NCI-H2171 (cell line): ENCODE measurements around the gene MOV10.
A peak's percentile ranks its signal among the peaks of the same experiment; 100 is the strongest.

ENCODE experiments used
- DNase-seq: peaks from one replicate; lab custom pipeline; 2025; lab: John Stamatoyannopoulos, UW

Gene MOV10

DNA sequence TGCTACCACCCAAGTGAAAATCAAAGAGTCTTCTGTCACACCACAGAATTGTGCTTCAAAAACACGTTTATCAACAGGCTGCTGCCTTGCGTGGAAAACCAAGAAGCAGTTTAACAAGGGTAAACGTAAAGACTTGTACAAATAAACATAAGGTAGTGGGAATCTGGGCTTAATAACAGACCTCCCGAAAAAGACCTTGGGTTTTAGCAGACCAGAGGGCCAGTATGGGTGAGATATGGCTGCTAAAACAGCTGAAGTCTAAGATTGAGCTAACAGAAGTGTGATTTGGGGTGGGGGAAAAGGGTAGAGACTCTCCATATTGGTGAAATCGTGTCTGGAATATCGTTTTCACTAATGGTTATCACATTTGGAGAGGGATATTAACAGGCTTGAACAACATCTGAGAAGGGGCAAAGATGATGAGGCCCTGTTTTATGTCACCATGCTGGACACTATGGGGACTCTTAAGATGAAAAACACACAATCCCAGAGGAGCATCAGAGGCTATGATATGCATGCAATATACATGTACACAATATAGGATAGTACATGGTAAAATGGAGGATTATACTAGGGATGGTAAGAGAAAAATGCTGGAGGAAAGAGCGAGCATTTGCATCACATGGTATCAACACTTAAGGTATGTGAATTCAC, 1.4 kb downstream of the MOV10 start:
- no peak for DNase-seq

DNA sequence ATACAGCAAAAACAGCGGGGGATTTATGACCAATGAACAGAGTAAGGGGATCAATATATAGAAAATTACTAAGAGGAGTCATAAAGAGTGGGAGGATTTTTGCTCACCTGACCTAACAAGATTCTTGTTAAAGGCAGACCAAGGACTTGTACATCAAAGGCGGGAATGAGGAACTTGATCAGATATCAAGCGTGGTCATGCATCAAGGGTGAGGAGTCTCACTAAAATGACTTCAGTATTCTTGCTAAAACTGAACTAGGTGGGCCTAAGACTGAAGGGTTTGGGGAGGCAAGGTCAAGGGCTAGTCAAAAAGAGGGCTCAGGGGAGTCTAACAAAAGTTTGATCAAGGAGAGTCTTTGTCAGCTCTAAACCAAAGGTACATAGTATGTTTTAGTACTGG, 2.1 kb downstream of the MOV10 start:
- DNase-seq: no peak

DNA sequence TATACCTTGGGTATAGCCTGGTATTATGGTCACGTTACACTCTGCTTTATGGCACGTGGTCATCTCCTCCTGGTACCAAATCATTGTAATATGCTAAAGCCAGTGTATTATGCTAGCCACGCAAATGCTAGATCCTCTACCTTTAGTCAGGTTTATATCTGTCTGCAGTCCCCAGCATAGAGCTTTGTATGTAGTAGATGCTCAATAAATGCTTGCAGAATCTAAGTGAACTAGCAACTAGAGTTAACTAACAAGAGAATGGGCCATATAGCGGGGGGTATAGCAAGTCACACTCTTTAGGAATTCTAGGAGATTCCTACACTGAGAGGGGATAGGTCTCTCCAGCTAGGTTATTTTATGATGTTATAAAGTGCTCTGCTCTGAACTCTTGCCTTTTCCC, 3.0 kb downstream of the MOV10 start:
- DNase-seq: no peak

DNA sequence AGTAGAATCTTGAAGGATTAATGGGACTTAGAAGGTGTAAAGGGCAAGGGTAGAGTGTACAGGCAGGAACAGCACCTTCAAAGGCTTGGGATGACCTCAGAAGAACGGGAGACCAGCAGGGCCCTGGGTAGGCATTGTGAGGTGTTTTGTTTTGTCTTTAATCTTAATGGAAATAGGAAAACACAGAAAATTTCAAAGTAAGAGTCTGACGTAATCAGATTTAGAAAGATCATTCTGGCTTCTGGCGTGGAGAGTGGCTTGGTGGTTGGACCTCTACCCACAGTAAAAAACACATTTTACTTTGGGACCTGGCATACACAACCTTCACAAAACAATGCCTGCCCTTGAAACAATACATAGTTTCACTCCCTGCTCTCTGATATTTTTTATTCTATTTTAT, 4.1 kb downstream of the MOV10 start:
- DNase-seq: no peak

DNA sequence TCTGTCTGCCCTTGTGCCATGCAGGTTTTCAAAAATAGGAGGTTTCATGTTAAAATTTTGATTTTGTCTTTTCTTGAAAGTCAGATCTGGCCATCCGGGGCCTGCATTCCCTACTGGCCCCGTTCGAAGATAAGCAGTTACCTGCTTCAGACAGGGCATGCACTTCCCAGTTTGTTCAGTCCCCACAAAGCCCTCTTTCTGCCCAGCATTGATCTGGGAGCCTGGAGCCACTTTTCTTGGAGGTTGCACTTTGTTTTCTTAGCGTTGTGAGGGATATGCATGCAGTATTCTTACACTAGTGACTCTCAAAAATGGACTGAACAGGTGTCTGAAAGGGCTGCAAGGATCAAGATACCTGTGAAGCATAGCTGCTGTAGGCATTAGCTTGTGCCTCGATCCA, 11.5 kb downstream of the MOV10 start:
- no peak for DNase-seq

DNA sequence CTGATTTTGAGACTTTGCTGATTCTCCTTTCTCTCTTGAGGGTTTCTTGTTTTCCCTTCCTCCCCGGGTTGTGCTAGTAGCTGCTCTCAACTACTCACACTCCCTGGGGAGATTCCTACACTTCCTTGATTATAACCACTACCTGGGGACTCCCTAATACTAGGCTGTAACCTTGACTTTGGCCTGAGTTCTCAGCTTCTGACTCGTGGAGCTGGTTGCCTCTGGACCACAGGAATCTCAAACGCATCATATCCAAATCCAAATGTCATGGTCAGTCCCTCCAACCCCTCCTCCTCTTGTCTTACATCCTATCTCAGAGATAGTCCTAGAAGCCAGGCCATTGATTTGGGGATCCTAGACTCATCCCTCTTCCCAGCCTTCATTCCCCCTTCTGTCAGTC, 12.0 kb downstream of the MOV10 start:
- DNase-seq: no peak

DNA sequence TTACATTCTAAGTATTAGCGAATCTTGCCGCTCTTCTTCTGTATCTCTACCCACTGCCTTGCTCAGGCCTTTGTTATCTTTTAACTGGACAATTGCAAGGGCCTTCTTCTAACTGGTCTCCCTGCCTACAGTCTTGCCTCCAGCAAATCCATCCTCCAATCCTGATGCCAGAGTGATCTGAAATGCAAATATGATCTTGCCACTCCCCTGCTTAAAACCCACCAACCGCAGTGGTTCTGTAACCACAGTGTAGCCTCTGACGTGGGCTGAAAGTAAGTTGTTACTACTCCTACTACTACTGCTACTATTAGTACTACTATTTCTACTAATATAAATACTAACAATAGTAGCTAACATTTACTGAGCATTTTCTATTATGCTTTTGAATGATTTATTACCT, 12.4 kb downstream of the MOV10 start:
- no peak for DNase-seq

DNA sequence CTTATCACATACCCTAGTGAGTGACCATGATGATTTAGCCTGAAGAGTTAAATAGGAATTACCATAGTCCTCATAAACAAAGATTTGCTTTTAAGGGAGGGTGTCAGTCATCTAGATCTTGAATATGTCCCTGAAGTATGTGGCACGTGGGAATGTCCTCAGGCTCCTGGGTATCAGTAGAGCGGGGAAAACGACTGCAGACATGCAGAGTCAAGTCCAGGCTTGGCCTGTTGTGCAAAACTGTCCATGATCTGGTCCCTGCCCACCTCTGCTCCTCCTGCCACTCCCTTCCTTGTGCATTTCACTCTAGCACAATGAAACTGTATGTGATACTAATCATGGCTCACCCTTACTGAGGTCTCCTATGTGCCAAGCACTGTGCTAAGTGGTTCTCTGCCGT, 12.9 kb downstream of the MOV10 start:
- no peak for DNase-seq

DNA sequence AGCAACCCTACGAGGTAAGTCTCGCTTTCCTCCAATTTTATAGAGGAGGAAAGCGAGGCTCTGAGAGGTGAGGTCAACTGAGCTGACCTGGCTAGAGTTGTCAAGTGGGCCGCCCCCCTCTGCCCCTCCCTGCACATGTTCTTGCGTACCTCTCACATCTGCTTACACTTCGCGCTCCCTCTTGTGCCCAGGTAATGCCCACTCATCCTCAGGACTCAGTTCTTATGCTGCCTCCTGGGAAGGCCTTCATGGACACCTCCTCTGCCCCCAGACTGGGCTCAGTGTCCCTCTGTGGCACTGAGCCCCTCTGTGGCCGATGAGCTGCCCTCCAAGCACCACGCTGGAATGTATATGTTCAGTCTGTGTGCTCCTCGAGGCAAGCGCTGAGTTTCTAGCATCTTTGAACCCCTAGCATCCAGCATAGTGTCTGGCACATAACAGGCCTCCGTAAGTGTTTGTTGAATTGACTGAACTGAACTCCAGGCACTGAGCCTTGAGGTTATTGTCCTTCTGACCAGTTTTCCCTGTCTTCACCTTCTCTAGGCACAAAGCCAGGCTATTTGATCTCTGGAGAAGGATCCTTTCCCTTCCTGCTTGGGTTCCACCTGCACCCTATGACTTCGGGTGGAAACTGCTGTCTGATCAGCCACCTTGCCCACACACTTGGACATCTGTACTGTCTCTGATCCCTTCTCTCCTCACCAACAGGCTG, 13.5 kb downstream of the MOV10 start:
- no peak for DNase-seq

DNA sequence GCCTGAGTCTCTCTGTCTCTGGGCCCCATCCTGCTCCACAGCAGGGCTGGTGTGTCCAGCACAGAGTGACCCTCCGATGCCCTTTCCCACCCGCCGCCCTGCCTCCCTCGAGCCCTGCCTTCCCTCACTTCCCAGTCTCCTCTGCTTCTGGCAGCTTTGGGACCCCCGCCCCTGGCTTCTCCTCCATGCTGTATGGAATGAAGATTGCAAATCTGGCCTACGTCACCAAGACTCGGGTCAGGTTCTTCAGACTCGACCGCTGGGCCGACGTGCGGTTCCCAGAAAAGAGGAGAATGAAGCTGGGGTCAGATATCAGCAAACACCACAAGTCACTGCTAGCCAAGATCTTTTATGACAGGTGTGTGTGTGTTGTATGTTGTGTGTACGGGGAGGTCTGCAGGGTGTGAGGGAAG, 14.3 kb downstream of the MOV10 start:
- no peak for DNase-seq

DNA sequence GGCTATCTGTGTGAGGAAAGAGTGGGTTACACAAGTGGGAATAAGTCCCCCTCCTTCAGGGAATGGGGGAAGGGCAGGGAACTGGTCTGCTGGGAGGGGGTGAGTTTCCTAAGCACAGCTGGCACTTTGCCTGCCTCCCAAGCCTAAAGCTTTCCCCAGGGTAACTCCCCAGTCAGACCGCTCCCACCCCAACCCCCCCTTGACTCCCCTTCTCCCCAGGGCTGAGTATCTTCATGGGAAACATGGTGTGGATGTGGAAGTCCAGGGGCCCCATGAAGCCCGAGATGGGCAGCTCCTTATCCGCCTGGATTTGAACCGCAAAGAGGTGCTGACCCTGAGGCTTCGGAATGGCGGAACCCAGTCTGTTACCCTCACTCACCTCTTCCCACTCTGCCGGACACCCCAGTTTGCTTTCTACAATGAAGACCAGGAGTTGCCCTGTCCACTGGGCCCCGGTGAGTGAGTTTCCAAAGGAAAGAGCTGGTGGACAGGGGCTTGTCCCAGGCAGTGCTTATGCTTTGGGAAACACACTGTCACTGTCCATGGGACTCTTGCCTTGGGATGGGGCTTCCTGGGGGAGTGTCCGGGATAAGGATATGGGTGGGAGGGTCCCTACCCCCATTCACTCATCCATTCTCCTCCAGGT, 14.9 kb downstream of the MOV10 start:
- no peak for DNase-seq

DNA sequence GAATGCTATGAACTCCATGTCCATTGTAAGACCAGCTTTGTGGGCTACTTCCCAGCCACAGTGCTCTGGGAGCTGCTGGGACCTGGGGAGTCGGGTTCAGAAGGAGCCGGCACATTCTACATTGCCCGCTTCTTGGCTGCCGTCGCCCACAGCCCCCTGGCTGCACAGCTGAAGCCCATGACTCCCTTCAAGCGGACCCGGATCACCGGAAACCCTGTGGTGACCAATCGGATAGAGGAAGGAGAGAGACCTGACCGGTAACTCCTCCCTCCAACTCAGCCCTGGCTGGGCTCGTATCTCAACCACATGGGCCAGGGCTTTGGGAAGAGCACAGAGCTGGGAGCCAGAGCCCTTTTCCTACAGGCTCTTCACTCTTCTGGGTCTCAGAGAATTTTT, 15.4 kb downstream of the MOV10 start:
- no peak for DNase-seq

DNA sequence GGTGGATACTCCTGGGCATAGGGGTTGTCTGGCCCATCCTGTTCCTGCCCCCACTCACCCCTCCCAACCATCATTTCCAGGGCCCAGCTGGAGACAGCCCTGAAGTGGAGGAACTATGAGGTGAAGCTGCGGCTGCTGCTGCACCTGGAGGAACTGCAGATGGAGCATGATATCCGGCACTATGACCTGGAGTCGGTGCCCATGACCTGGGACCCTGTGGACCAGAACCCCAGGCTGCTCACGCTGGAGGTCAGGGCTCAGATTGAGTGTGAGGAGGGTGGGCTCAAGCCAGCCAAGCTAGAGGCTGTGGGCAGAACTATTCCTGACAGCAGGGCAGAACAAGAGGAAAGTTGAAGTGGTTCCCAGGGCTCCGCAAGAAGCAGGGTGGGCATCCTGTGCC, 18.2 kb downstream of the MOV10 start:
- no peak for DNase-seq

DNA sequence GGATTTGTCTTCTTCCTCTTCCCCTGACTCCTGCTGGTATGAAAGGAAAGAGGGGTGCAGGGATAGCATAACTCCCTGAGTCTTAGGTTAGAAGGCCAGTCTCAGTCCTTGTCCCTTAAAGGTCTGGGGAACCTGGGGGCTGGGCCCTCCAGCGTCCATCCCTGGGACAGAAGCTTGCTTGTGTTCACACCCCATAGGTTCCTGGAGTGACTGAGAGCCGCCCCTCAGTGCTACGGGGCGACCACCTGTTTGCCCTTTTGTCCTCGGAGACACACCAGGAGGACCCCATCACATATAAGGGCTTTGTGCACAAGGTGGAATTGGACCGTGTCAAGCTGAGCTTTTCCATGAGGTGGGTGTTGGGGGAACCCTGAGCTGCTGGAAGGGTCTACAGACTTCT, 19.4 kb downstream of the MOV10 start:
- DNase-seq: no peak

DNA sequence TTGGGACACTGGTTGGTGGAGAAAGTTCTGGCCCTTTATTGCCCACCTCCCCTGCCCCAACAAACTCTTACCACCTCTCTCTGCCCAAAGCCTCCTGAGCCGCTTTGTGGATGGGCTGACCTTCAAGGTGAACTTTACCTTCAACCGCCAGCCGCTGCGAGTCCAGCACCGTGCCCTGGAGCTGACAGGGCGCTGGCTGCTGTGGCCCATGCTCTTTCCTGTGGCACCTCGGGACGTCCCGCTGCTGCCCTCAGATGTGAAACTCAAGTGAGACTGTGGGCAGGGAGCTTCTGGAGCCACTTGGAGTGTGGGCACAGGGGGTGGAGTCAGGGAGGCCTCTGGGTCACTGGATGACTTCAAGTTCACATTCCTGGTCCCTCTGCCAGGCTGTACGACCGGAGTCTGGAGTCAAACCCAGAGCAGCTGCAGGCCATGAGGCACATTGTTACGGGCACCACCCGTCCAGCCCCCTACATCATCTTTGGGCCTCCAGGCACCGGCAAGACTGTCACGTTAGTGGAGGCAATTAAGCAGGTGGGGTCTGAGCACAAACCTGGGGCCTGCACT, 20.0 kb downstream of the MOV10 start:
- DNase-seq: no peak

DNA sequence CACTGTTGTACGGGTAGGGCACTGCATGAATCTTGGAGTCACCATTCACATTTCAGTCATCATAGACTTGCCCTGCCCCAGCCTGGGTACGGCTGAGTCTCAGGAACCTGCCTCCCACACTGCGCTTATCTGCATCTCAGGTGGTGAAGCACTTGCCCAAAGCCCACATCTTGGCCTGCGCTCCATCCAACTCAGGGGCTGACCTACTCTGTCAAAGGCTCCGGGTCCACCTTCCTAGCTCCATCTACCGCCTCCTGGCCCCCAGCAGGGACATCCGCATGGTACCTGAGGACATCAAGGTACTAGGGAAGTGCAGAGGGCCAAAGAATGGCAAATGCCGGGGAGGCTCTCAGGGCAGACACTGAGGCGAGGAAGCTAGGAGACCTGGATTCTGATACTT, 20.8 kb downstream of the MOV10 start:
- DNase-seq: no peak

DNA sequence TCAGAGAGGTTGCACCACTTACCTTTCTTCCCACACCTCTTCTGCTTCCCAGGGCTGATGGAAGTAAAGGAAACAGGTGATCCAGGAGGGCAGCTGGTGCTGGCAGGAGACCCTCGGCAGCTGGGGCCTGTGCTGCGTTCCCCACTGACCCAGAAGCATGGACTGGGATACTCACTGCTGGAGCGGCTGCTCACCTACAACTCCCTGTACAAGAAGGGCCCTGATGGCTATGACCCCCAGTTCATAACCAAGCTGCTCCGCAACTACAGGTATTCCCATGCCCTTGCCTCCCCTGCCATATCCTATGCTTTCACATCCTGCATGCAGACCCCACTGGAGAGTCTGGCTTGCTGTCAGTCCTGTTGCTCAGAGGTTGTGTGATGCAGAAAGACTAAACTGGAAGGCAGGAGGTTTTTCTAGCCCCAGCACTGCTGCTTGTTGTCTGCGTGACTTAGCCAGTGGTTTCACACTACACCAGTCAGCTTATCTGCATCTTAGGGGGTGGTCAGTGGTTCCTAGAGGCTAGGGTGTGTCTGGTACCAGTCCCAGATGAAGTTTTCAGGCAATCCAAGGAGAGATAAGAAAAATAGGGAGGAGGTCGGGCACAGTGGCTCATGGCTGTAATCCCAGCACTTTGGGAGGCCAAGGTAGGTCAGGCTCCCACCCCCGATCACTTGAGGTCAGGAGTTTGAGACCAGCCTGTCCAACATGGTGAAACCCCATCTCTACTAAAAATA, 22.3 kb downstream of the MOV10 start:
- no peak for DNase-seq

DNA sequence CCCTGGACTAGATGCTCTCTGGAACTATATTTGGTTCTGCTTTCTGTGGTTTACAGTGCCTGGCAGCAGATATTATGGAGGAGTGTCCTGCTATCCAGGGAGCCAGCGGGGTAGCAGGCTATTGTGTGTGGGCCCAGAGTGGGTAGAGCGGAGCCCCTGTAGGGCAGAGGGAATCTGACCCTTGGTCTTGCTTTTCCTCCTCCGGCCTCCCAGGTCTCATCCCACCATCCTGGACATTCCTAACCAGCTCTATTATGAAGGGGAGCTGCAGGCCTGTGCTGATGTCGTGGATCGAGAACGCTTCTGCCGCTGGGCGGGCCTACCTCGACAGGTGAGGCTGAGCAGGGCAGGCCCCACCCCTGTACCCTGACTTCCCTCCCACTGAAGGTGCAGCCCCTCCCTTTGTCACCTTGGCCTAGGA, 23.3 kb downstream of the MOV10 start:
- no peak for DNase-seq

DNA sequence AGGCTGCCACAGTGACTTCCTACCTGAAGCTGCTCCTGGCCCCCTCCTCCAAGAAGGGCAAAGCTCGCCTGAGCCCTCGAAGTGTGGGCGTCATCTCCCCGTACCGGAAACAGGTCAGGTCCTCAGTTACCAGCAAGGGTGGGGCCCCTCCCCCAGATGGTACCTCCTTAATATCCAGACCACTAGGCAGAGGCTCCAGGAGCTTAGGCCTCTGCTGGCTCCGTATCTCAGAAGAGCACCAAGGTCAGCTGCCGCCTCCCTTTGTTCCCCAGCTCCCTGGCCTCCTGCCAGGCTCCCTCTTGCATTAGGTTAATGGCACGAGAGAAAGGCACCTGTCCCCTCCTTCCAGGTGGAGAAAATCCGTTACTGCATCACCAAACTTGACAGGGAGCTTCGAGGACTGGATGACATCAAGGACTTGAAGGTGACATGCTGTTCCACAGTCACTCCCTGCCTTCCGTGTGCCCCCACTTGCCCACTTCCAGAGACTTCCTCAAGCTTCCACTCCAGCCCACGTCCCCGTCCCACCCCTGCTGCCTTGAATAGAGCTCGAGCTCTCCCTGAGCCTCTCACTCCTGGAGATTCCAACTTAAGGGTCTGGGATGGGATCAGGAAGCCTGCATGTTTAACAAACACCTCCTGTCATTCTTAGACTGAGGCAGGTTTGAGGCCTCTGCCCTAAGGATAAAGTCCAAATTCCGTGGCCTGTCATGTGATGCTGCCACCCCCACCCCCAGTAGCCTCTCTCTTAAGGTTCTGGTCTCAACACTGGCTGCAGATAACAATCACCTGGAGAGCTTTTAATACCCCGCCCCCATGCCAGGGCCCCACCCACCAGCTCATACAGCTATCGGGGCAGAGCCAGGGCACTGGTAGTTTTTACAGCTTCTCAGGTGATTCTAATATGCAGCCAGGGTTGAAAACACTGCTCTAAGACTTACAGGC, 24.2 kb downstream of the MOV10 start:
- peak; percentile 94 for DNase-seq

DNA sequence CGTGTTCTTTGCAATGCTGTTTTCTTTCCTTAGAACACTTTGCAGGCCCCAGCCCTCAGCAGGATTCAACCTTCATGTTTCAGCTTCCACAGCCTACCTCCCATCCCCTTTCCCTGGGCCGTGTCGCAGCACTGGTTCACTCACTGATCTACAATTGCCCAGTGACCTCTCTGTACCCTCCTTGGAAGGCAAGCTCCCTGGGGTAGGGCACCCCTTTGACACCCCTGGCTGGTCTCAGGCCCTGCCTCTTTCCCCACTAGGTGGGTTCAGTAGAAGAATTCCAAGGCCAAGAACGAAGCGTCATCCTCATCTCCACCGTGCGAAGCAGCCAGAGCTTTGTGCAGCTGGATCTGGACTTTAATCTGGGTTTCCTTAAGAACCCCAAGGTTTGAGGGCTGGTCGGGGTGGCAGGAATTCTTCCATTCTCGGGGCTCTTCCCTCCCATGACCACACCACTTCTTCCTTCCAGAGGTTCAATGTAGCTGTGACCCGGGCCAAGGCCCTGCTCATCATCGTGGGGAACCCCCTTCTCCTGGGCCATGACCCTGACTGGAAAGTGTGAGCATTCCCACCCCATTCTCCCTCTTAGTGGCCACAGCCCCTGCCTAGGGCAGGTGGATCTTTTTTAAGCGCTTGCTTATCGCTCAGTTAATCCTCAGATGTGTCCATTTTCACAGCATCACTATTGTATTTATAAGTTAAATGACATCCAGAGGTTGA, 25.1 kb downstream of the MOV10 start:
- DNase-seq: no peak
